ENCODE data around the gene CERS2. TPM values are rescaled to one million over a fixed set of nuclear protein-coding genes. Genes with fewer than 3 reads are reported as not detected.

The CERS2 gene
- total and polyA plus RNA-seq, 10 donors, result 63.4 to 128 (median 86.3) TPM

GRCh38 chr1:150922519-150922975 lies 52.1 kb downstream of the CERS2 start:
- TF ChIP-seq POLR2A (IDR thresholded peaks at IDR 0.05), result no peak
- peak in 1 of 3 donors; percentile 22 for TF ChIP-seq POLR2AphosphoS5 (IDR thresholded peaks at IDR 0.05)
- TF ChIP-seq, protein P1, sequence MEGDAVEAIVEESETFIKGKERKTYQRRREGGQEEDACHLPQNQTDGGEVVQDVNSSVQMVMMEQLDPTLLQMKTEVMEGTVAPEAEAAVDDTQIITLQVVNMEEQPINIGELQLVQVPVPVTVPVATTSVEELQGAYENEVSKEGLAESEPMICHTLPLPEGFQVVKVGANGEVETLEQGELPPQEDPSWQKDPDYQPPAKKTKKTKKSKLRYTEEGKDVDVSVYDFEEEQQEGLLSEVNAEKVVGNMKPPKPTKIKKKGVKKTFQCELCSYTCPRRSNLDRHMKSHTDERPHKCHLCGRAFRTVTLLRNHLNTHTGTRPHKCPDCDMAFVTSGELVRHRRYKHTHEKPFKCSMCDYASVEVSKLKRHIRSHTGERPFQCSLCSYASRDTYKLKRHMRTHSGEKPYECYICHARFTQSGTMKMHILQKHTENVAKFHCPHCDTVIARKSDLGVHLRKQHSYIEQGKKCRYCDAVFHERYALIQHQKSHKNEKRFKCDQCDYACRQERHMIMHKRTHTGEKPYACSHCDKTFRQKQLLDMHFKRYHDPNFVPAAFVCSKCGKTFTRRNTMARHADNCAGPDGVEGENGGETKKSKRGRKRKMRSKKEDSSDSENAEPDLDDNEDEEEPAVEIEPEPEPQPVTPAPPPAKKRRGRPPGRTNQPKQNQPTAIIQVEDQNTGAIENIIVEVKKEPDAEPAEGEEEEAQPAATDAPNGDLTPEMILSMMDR (IDR thresholded peaks at IDR 0.05 in 8 of 11, conservative IDR thresholded peaks at IDR 0.05 in 3 of 11), result peak; percentile 53 to 80 (median 70)
- Histone ChIP-seq H3K4me3 (no peak overlapping the region), H3K27ac (no peak overlapping the region), H3K36me3 (peaks cover 0 to 2% (median under 1%) of the 10 kb centered on the region in 6 donors), H3K9me3 (no peaks in the 10 kb centered on the region), H3K4me1 (peaks cover 10 to 28% (median 20%) of the 10 kb centered on the region in 6 donors), H3K27me3 (replicated peaks in 1 of 7) (no peaks in the 10 kb centered on the region)
- WGBS, 5 donors, result 34 to 40% (median 36%) methylated on average over 2 of the region's 2 CpGs
- intact Hi-C loops (cut with DNase I; ENCODE audit: low total_unique reads), result loop anchor here (5.0 to 10.0 kb wide), 2 partner anchors 40 to 52 kb away; partner anchors contain the start of gene CERS2
- no peak for DNase-seq

- Histone ChIP-seq H3K9me3 (no peaks in the 10 kb centered on the region), H3K27me3 (replicated peaks in 1 of 7) (no peaks in the 10 kb centered on the region), H3K4me3 (no peak overlapping the region), H3K36me3 (no peaks in the 10 kb centered on the region), H3K27ac (no peak overlapping the region), H3K4me1 (peaks cover 0 to 4% (median 3%) of the 10 kb centered on the region in 6 donors)
- TF ChIP-seq POLR2A (IDR thresholded peaks at IDR 0.05), result no peak
- TF ChIP-seq POLR2AphosphoS5 (IDR thresholded peaks at IDR 0.05), result no peak
- TF ChIP-seq, protein P1 (IDR thresholded peaks at IDR 0.05 in 8 of 11, conservative IDR thresholded peaks at IDR 0.05 in 3 of 11), result no peak
- intact Hi-C loops (cut with DNase I; ENCODE audit: low total_unique reads), result no loop called here
- 87 to 95% (median 92%) methylated on average over 7 of the region's 7 CpGs for WGBS, 5 donors
- no peak for DNase-seq
Observed at GRCh38 chr1:150917387-150917786, 57.2 kb downstream of the CERS2 start.

Small RNAs within 50 kb of the gene (small RNA-seq; reads per million reads assigned to genes)
- gene RNU6-884P, result 0 to 0.07 (median 0) reads per million in 4 donors

Other genes starting within 250 kb of the CERS2 start
- 100 to 1,000 TPM; 495 to 685 (median 618) TPM for gene CTSS, start 209.1 kb downstream of the CERS2 start, total RNA-seq
- 100 to 1,000 TPM; 117 to 181 (median 137) TPM for gene CTSS, start 209.1 kb downstream of the CERS2 start, polyA plus RNA-seq
- gene CTSK, start 166.6 kb downstream of the CERS2 start, total RNA-seq, result 10 to 100 TPM; 11.5 to 23.6 (median 20.6) TPM
- gene CTSK, start 166.6 kb downstream of the CERS2 start, polyA plus RNA-seq, result 10 to 100 TPM; 28.5 to 68.2 (median 49.2) TPM
- gene ARNT, start 98.2 kb downstream of the CERS2 start, total RNA-seq, result 10 to 100 TPM; 43.6 to 72.8 (median 53.7) TPM
- gene ARNT, start 98.2 kb downstream of the CERS2 start, polyA plus RNA-seq, result 10 to 100 TPM in 2 of 3 donors, 1 to 10 TPM in 1; 8.3 to 13.7 (median 10.5) TPM
- gene CTXND2, start 87.7 kb downstream of the CERS2 start, total RNA-seq, result not detected
- gene CTXND2, start 87.7 kb downstream of the CERS2 start, polyA plus RNA-seq, result not detected
- gene SETDB1, start 48.5 kb downstream of the CERS2 start, total RNA-seq, result 10 to 100 TPM; 50.0 to 82.4 (median 62.7) TPM
- 10 to 100 TPM; 16.9 to 28.0 (median 27.7) TPM for gene SETDB1, start 48.5 kb downstream of the CERS2 start, polyA plus RNA-seq
- gene ANXA9, start 7.5 kb upstream of the CERS2 start, total RNA-seq, result under 1 TPM in 5 of 7 donors, not detected in 2; 0.13 to 0.92 (median 0.51) TPM
- gene ANXA9, start 7.5 kb upstream of the CERS2 start, polyA plus RNA-seq, result under 1 TPM; 0.12 to 0.32 (median 0.22) TPM
- gene MINDY1, start 32.1 kb upstream of the CERS2 start, total RNA-seq, result 10 to 100 TPM; 23.8 to 51.1 (median 31.4) TPM
- 10 to 100 TPM in 1 of 3 donors, 1 to 10 TPM in 2; 3.3 to 10.4 (median 3.9) TPM for gene MINDY1, start 32.1 kb upstream of the CERS2 start, polyA plus RNA-seq
- gene PRUNE1, start 33.6 kb upstream of the CERS2 start, total RNA-seq, result 10 to 100 TPM; 15.7 to 22.6 (median 17.7) TPM
- 10 to 100 TPM in 1 of 3 donors, 1 to 10 TPM in 2; 9.2 to 12.8 (median 9.9) TPM for gene PRUNE1, start 33.6 kb upstream of the CERS2 start, polyA plus RNA-seq
- gene BNIPL, start 61.8 kb upstream of the CERS2 start, total RNA-seq, result 1 to 10 TPM in 3 of 7 donors, under 1 TPM in 4; 0.33 to 1.4 (median 0.77) TPM
- gene BNIPL, start 61.8 kb upstream of the CERS2 start, polyA plus RNA-seq, result under 1 TPM; 0.50 to 0.85 (median 0.61) TPM
- gene C1orf56, start 72.9 kb upstream of the CERS2 start, total RNA-seq, result 1 to 10 TPM; 1.8 to 5.5 (median 3.4) TPM
- 1 to 10 TPM; 1.4 to 2.8 (median 2.6) TPM for gene C1orf56, start 72.9 kb upstream of the CERS2 start, polyA plus RNA-seq
- 100 to 1,000 TPM; 158 to 245 (median 208) TPM for gene CDC42SE1, start 84.8 kb upstream of the CERS2 start, total RNA-seq
- 10 to 100 TPM; 57.0 to 75.4 (median 72.6) TPM for gene CDC42SE1, start 84.8 kb upstream of the CERS2 start, polyA plus RNA-seq
- 1 to 10 TPM in 4 of 7 donors, under 1 TPM in 3; 0.50 to 2.6 (median 1.1) TPM for gene MLLT11, start 85.6 kb upstream of the CERS2 start, total RNA-seq
- under 1 TPM; 0.52 to 0.91 (median 0.61) TPM for gene MLLT11, start 85.6 kb upstream of the CERS2 start, polyA plus RNA-seq
- 10 to 100 TPM; 12.3 to 22.8 (median 17.5) TPM for gene GABPB2, start 95.9 kb upstream of the CERS2 start, total RNA-seq
- gene GABPB2, start 95.9 kb upstream of the CERS2 start, polyA plus RNA-seq, result 1 to 10 TPM; 3.0 to 7.1 (median 3.9) TPM
- 1 to 10 TPM; 2.0 to 9.4 (median 4.1) TPM for gene SEMA6C, start 171.8 kb upstream of the CERS2 start, total RNA-seq
- 1 to 10 TPM; 3.2 to 5.8 (median 4.4) TPM for gene SEMA6C, start 171.8 kb upstream of the CERS2 start, polyA plus RNA-seq
- 10 to 100 TPM; 26.3 to 48.0 (median 35.3) TPM for gene TNFAIP8L2, start 181.8 kb upstream of the CERS2 start, total RNA-seq
- 10 to 100 TPM; 58.8 to 63.4 (median 61.9) TPM for gene TNFAIP8L2, start 181.8 kb upstream of the CERS2 start, polyA plus RNA-seq
- gene LYSMD1, start 191.1 kb upstream of the CERS2 start, total RNA-seq, result 10 to 100 TPM in 1 of 7 donors, 1 to 10 TPM in 6; 3.7 to 10.0 (median 4.6) TPM
- gene LYSMD1, start 191.1 kb upstream of the CERS2 start, polyA plus RNA-seq, result 1 to 10 TPM; 2.5 to 4.8 (median 2.8) TPM
- gene SCNM1, start 191.3 kb upstream of the CERS2 start, total RNA-seq, result 10 to 100 TPM; 36.2 to 63.5 (median 41.5) TPM
- 10 to 100 TPM; 64.9 to 96.2 (median 74.6) TPM for gene SCNM1, start 191.3 kb upstream of the CERS2 start, polyA plus RNA-seq
- 1 to 10 TPM in 1 of 7 donors, under 1 TPM in 3, not detected in 3; 0.60 to 2.0 (median 0.86) TPM for gene TMOD4, start 201.1 kb upstream of the CERS2 start, total RNA-seq
- under 1 TPM; 0.44 to 0.99 (median 0.76) TPM for gene TMOD4, start 201.1 kb upstream of the CERS2 start, polyA plus RNA-seq
- gene VPS72, start 215.4 kb upstream of the CERS2 start, total RNA-seq, result 10 to 100 TPM; 23.1 to 37.7 (median 31.5) TPM
- gene VPS72, start 215.4 kb upstream of the CERS2 start, polyA plus RNA-seq, result 10 to 100 TPM; 24.9 to 43.1 (median 31.0) TPM
- 10 to 100 TPM; 48.0 to 83.6 (median 60.6) TPM for gene PIP5K1A, start 223.7 kb upstream of the CERS2 start, total RNA-seq
- gene PIP5K1A, start 223.7 kb upstream of the CERS2 start, polyA plus RNA-seq, result 10 to 100 TPM; 12.8 to 23.7 (median 16.5) TPM

All from spleen (tissue), 11 donors.